Stimulated activated CD8-positive, alpha-beta memory T cell treated with anti-CD3 and anti-CD28 coated beads, Interleukin-7, amount 100 ng/mL, for 1 hour (primary cell): ENCODE measurements around the gene CALML5.
"Not testable (repeated sequence)": the region's sequence is repeated elsewhere in the genome, so short reads cannot be mapped to it uniquely, and the experiment has no call there.

Experiments used
- DNase-seq, 2 donors: peaks; one replicate each; pipeline ENCODE4 v3.0.0-alpha.2; 2020; ENCODE audit warnings: low read depth in 2 of 2

Gene CALML5

DNA sequence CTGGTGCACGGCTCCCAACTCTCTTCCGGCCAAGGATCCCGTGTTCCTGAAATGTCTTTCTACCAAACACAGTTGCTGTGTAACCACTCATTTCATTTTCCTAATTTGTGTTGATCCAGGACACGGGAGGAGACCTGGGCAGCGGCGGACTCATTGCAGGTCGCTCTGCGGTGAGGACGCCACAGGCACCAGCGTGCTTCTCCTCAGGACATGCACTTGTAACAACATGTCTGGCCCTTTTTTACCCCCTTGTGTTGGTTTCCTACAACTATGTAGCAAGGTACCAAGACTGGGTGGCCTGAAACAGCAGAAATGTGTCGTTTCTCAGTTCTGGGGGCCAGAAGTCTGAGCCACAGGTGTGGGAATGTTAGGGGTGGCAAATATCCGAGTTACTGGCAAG lies 18.2 kb downstream of the CALML5 start:
- no peak for DNase-seq

DNA sequence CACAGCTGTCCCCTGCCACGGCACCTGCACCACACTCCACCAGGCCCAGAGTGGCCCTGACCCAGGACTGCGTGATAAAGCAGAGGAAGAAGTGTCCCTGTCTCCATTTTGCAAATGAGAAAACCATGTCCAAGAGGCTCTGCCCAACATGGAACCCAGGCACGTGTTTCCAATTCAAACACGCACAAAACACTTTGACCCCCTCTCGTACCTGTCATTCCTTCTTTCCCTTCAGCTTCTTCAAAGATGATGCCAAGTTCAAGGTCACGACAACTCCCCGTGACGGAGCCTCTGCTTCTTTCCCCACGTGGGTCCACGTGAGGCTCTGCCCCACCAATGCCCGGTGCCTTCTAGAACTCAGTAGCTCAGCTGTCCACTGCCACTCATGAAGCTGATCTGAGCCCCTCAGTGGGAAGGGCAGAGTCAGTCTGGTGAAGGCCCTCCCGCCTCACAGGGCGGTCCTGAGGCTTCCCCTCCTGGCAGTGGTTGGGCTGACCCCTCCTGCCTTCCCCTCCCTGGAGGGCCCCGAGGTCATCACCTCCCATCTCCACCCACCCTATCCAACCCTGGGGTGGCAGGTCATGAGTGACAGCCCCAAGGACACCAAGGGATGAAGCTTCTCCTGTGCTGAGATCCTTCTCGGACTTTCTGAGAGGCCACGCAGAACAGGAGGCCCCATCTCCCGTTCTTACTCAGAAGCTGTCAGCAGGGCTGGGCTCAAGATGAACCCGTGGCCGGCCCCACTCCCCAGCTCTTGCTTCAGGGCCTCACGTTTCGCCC lies 19.0 kb downstream of the CALML5 start:
- no peak for DNase-seq

DNA sequence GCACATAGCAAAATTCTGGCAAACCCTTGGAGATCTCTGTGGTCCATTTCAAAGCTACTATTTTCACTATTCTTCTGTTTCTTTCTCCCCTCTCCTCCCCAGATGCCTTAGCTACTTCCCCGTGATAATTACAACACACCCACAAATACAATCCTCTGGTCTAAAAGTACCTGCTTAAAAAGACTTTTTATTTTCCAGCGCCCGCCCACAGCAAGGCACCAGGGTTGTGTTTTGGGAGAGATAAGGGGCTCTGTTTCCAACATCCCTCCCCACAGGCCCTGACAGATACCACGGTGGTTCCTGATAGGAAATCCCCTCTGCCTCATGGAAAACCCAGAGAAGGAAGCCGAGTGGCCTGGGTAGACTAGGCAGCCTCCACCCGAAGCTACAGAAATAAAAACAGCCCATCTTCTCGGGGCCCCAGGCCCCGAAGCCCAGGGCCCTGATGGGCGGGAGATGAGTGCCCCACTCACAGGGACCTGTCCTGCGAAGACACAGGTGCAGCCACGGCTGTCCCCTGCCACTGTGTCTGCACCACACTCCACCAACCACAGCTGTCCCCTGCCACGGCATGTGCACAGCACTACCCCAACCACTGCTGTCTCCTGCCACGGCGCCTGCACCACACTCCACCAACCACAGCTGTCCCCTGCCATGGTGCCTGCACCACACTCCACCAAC lies 19.7 kb downstream of the CALML5 start:
- no peak for DNase-seq

DNA sequence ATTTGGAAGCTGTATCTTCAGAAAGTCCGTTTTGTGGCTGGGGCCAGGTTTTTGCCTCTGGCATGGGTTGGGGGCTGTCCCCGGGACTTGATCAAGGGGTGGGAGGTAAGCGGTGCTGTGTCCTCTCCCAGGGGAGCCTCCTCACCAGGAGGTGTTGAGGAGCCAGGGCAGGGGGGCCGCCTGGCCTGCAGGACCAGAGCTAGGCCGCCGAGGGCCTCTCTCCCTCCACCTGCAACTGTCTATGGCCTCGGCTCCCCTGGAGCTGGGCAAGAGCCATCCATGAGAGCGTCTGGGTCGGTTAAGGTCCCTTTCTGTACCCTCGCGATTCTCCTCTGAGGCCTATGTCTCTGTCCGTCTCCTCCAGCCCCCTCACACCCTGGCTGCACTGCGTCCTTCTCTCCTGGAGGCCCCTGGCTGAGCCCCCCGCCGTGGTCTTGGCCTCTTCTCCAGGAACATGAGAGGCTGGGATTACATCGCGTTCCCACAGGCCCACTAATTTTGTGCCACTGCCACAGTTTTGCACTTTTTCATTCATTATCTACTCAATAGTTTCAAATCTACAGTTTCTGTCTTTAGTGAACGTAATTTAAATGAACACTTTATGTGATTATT lies 20.6 kb downstream of the CALML5 start:
- DNase-seq, result no peak

DNA sequence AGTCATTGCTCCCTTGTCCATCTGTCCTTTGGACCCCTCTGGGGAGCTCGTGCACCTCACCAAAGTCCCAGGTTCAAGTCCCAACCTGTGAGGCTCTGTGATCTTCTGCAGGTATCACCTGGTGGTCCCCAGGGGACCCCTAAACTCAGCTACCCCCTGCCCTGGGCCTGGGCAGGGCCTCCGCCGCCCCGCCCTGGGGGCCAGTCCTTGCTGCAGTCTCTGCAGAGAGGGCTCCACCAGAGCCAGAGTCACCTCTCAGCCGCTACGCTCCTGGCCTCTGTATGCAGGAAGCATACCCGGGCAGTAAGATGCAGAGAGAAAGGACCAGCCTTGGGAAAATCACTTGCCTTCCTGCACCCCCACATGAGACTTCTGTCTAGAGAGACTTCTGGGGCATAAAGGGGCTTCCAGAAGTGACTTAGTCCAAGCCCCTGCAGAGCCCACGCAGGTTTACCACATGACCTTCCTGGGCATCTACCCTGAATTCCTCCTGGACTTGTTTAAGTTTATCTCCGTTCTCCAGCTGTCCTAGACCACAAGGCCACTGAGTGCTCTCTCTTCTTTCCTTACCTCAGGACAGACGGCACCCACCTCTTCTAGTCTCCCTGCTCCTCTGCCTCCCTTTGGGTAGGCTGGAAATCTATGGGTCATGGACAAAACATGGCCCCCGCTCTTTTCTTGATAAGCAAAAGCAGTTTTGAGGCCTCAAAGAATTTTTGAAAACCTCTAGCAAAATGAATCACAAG lies 21.2 kb downstream of the CALML5 start:
- no peak for DNase-seq

DNA sequence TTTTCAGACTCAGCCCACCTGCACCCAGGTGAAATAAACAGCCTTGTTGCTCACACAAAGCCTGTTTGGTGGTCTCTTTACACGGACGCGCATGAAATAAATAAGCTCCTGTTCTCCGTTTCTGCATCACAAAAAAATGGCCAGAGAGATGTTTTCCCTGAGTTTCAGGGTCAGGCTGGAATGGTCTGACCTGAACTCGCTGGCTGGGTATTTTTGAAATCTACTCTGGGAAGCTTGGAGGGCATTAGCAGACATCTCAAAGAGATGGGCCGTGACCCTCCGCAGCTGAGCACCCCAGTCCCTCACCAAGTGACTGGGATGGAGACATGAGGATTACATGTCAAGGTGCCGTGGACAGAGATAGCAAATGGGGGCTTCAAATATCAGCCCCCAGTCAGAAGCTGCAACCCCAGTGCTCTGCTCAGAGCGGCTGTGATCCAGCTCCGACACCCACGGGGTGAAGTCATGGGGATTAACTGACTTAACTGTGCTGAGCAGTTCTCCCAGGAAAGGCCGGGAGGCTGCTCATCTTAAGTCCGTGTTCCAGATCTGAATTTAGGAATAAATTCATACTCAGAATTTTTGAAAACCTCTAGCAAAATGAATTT lies 22.3 kb downstream of the CALML5 start:
- DNase-seq, result no peak

DNA sequence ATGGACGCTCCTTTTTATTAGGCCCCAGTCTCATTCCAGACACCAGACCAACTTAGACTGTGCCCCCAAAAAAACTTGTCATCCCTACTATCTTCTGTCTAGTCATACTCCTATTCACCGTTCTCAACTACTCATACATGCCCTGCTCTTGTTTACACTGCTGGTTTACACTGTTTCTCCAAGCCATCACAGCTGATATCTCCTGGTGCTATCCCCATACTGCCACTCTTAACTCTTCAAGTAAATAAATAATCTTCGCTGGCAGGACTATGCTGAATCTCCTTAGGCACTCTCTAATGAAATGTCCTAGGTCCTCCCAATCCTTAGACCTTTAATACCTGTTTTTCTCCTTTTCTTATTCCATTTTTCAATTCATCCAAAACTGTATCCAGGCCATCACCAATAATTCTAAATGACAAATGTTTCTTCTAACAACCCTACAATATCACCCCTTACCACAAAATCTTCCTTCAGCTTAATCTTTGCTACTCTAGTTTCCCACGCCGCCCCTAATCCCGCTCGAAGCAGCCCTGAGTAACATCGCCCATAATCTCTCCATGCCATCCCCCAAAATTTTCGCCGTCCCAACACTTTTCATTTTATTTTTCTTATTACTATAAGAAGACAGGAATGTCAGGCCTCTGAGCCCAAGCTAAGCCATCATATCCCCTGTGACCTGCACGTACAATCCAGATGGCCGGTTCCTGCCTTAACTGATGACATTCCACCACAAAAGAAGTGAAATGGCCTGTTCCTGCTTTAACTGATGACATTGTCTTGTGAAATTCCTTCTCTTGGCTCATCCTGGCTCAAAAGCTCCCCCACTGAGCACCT lies 23.2 kb downstream of the CALML5 start:
- not testable (repeated sequence) for DNase-seq

DNA sequence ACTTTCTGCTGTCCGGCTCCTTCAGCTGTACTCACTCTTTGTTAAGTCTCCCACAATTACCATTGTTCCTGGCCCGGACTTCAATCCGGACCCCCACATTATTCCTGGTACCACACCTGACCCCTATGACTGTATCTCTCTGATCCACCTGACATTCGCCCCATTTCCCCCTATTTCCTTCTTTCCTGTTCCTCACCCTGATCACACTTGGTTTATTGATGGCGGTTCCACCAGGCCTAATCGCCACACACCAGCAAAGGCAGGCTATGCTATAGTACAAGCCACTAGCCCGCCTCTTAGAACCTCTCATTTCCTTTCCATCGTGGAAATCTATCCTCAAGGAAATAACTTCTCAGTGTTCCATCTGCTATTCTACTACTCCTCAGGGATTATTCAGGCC lies 24.3 kb downstream of the CALML5 start:
- not testable (repeated sequence) for DNase-seq

DNA sequence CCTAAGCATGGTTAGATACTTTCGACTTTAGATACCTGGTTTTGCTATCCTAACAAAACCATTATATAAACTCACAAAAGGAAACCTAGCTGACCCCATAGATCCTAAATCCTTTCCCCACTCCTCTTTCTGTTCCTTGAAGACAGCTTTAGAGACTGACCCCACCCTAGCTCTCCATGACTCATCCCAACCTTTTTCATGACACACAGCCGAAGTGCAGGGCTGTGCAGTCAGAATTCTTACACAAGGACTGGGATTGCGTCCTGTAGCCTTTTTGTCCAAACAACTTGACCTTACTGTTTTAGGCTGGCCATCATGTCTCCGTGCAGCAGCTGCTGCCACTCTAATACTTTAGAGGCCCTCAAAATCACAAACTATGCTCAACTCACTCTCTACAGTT lies 24.7 kb downstream of the CALML5 start:
- not testable (repeated sequence) for DNase-seq

DNA sequence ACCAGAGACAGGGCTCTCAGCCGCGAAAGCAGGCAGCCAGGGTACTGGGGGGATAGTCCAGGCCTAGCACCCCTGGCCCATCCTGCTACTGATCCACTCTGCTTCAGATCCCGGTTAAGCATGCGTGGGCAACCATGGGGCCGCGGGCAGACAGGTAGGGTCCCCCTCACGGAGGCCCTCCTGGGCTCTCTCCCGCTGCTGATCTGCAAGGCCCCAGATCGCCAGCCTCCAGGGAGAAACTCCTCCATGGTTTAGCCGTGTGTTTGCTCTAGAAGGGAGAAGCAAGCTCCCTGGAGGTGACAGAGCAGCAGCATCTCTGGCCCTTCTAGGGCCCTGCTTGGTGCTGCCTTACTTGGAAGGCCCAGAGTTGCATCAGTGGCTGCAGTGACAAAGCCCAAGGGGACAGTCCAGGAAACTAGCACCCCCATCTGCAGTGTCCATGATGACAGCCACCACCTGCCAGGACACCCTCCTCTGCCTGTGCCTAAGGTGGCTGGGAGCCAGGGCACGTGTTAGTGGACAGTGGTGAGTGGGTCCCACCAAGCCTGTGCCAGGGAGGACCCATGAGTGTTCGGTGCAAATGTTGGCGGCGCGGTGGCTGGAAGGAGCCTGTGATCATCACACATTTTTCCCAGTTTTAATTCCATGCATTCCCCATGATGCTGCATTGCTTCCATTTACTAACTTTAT lies 29.2 kb downstream of the CALML5 start:
- no peak for DNase-seq

DNA sequence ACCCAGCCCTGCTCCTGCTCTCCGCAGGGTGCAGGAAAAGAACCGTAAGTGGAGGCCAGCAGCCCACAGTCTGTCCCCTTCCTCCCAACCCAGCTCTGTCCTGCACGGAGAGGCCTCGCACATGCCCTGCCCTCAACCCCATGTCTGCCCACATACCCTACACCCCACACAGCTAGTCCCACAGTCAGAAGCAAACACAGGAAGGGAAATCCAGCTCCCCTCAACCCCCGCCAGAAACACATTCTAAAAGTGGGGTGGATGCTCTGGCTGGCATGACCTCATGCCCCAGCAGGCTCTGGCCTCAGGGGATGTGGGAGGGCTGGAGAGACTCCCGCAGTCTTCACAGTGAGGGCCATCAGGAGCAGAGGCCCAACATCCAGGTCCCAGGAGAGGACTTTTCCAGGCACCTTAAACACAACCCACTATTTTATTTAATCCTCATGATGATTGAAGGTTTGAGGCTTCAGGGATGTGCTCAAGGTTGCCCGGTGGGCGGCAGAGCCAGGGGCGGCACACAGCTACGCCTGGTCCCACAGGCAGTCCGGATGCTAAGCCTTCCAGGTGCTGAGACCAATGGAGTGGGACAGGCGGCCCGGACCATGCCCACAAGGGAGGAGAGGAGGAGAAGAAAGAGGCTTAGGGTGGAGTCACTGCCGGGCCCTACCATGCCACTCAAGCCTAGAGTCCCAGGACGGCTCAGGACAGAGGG lies 29.9 kb downstream of the CALML5 start:
- no peak for DNase-seq

DNA sequence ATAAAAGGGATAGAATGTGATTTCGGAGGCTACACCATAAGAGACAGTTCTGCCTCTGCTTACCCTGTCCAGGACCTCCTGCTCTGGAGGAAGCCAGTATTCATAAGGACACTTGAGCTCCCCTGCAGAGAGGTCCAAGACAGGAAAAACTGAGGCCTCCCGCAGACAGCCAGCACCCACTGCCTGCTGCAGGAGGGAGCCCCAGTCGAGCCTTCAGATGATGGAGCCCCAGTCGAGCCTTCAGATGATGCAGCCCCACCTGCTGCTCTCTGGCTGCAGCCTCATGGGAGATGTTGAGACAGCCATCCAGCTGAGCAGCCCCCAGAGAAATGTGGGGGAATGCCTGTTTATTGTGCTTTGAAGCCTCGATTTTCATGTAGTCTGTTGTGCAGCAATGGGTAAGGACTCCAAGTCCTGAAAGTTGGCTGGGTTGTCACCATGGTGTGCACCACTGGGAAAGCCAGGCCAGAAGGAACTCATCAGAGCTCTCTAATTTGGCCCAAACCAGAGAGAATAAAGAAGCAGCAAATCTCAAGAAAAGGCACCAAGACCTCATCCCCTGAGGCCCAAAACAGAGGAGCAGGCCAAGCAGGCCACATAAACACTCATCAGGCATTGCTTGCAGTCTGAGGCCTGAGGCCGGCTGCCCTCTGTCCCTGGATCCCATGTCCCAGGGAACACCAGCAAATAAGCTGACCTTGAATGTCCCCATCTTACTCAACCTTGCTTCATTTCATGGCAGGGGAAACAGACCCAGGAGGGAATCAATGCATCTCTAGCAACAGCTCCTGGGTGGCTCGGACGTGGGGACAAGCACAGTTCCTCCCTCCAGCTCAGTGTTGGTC lies 30.9 kb downstream of the CALML5 start:
- no peak for DNase-seq

DNA sequence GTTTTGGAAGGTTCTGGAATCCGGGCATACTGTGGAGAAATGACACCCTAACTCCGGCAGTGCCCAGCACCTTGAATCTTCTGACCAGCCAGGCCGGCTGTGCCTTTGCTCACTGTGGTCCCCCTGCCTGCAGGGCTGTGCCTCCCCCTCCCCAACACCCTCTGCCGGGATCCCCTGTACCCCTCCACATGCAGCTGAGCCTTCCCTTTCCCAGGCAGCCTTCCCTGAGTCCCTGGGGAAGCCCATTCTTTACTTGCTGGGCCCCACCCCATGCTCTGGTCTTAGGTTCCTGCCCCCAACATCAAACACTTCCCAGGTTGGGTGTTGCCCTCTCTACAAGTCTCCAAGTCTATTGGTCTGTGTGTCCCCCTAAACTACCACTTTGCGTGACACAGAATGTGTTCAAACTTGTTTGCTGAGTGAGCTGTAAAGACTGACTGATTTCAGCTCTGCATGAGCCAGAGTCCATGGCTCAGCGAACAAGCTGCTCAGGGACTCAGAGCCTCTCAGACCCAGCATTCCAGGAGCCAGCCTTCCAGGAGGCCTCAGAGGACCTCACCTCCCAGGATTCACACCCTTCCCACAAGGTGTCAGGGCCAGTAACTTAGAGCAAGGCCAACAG lies 31.6 kb downstream of the CALML5 start:
- no peak for DNase-seq

DNA sequence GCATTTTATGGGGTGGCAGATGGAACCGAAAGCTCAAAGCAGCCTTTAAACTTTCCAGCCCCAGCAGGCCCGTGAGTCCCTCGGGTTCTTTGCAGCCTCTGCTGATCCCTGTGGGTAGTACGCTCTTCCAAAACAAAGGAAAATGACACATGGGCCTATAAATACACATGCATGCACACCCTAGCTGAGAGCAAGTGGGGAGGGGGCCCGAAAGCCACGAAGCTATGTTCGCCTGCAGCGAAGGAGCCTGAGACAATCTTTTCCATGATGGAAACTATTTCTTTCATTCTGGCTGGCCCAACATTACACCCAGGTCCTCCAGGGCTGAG lies 32.2 kb downstream of the CALML5 start:
- no peak for DNase-seq

DNA sequence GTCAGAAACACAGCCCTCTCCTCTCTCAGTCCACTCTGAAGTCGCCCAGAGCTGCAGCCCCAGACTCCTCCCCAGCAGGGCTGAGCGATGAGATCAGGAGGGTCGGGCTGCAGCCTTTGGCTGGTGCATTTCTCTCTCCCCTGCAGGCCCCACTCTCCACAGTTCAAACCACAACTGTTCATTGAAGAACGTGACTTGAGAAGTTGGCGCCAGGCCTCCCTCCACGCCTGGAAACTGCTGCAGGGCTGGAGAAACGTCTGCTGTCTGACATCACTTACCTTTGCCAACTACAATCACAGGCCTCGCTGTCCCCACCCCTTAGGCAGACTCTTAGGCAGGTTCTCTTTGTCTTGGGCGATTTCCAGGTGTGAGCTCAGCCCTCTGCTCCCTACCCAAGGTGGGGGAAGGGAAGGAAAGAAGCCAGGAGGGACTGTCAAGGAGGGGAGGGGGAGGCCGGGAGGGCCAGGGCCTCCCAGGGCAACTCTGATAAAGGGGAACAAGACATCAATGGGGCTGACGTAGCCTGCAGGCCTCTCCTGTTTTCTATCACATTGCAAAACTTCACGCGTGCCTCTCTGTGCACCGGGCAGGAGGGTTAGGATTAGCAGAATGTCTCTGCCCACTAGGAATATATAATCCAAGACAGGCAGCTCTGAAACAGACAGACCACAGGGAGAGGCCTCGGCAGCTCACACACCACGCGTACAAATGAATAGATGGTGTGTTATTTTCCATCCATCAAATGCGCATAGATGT lies 32.7 kb downstream of the CALML5 start:
- DNase-seq, result no peak

DNA sequence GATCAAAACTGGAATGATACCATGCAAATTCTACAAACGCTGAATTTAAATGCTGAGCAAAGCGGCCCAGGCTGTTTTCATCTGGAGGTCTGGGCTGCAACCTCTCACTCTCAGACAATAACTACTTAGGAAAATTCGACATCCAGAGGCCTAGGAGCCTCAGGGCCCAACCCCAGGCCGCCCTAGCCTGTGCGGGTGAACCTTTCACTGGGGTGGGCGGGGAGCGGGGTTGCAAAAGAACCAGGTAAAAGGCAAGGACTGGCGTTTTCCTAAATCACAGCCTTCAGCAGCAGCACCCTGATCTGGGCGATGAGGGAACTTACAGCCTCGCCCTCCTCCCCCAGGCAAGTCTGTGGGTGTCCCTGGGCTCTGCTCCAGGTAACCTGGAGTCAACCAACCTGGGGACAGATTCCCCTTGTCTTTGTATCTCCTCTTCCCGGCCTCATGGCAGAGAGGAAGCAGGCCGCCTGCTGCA lies 33.4 kb downstream of the CALML5 start:
- DNase-seq, result no peak

DNA sequence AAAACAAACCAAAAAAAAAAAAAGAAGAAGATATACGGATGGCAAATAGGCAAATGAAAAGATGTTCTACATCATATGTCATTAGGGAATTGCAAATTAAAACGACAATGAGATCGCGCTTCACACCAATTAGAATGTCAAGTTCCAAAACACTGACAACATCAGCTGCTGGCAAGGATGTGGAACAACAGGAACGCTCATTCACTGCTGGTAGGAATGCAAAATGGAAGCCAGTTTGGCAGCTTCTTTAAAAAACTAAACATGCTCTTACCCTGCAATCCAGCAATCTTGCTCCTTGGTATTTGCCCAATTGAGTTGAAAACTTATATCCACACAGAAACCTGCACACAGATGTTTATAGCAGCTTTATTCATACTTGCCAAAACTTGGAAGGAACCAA lies 34.8 kb downstream of the CALML5 start:
- DNase-seq, result no peak

DNA sequence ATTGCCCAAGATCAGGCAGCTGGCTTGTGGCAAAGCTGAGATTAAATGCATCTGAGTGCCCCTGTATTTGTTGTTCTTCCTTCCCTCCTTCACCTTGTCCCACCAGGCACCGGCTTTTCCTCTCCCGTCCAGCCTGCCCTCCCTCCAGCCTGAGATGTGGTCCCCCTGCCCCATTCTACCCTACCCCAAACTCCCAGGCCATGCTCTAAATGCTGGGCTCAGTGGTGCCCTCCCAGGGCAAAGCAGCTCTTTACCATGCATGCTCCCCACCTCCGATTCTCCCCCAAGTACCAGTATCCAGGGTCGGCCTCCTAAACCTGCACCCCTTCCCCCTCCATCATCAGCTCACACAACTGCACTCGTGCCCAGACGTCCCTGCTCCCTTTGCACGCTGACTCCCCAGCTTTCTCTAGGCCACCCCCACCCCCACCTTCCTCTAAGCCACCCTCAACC lies 36.5 kb downstream of the CALML5 start:
- DNase-seq, result no peak
